GM21390 (cell line): ENCODE measurements around the gene TRPT1.
A peak's percentile ranks its signal among the peaks of the same experiment; 100 is the strongest.

Source experiments
- ATAC-seq: cut with Tn5 transposase; IDR thresholded peaks from one replicate; pipeline ENCODE4 v1.9.1; 2021; ENCODE audit not compliant: unreplicated experiment

Gene TRPT1

GRCh38 chr11:64245797-64246620 lies 20.0 kb upstream of the TRPT1 start:
- no peak for ATAC-seq

GRCh38 chr11:64245401-64245796 lies 19.4 kb upstream of the TRPT1 start:
- ATAC-seq = no peak

- no peak for ATAC-seq
Measured at GRCh38 chr11:64244966-64245365, 19.0 kb upstream of the TRPT1 start.

DNA sequence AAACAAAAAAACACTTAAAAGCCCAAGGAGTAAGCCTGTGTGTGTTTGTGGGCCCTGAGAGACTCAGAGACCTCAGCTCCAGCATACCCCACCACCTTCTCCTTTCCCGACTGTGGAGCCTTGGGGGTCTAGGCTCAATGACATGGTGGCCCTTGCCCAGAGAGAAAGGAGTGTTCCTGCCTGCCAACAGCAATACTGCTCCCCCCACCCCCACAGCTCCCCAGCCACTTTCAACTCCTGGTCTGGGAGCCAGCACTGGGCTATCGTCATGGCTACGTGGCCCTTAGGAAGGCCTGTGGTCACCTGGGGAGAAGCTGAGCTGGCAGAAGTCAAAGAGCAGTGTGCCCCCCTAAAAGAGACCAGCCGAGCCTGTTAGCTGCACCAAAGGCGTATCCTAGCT lies 18.1 kb upstream of the TRPT1 start:
- ATAC-seq = no peak

DNA sequence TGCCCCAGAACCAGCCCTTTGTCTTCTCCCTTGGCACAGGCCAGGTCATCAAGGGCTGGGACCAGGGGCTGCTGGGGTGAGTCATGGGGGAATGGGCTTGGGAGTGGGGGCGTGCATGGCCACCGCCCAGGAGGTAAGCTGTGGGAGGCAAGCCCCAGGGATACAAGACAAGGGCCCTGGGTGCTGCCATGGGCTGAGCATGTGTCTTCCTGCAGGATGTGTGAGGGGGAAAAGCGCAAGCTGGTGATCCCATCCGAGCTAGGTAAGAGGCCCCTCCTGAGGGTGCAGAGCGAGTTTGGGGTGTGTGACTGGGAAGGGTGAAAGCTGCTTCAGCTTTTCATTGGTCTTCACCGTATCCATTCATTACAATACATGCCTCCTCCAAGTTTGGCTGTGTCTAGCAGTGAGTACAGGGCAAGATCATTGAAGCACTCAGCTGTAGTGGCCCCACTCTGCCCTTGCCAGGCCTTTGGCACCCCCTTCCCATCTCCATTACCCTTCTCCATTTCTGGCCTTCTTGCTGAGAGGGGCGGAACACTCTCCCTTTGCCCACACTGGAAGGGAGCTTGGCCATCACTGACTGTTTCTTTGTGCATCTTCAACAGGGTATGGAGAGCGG lies 17.4 kb upstream of the TRPT1 start:
- no peak for ATAC-seq

GRCh38 chr11:64241491-64242374 lies 15.7 kb upstream of the TRPT1 start:
- ATAC-seq = peak; percentile 59

- peak; percentile 58 for ATAC-seq
Measured at GRCh38 chr11:64241241-64241490, 15.2 kb upstream of the TRPT1 start.

- peak; percentile 45 for ATAC-seq
Measured at GRCh38 chr11:64240435-64241240, 14.7 kb upstream of the TRPT1 start, which contains the start of gene FKBP2. FKBP2 (plus strand) TSS chr11:64241095; CDS start chr11:64242388, 1,293 bp downstream.

DNA sequence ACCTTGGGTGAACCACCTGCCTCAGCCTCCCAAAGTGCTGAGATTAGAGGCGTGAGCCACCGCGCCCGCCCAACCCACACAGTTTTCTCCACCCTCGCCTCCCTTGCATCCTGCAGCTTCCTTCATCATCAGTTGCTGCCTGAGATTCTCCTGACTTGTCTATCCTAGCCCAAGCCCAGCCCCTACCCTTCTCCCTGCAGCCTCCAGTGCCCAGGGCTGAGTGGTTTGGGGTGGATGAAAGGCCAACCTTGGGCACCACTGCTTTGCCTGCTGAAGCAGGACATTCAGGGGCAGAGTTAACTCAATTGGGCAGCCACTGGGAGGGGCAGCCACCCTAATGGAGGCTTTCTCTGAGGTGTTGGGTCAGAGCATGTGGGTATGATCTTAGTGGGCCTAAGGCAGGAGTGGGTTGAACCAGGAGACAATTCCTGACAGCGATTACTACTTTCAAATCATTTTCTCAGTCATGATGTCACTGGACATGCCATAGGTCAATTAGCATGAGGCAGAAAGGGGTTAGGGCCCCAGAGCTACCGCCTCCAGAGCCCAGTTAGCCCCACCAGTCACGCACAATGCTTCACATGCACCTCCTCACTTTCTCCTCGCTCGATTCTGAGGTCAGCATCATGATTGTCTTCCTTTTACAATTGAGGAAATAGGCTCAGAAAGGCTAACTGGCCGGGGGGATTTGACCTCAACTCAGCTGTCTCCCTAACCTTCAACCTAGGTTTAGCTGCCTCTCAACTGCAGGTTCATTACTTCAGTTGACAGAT lies 13.9 kb upstream of the TRPT1 start:
- ATAC-seq = no peak

- ATAC-seq = no peak
Measured at GRCh38 chr11:64238999-64239398, 13.0 kb upstream of the TRPT1 start.

DNA sequence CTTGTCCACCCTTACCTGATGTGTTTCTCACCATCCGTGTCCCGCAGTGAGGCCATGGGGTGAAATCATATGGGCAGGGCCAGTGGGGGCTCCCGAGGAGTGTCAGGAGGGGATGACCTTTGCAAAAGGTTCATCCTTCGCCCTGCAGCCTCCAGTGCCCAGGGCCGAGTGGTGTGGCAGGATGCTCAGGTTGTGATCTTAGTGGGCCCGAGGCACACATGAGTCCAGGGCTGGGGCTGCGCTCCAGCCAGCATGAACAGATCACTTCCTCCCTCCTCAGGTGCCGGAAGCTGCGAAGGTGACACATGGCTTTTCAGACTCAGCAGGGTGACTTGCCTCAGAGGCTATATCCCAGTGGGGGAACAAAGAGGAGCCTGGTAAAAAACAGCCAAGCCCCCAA lies 12.1 kb upstream of the TRPT1 start:
- ATAC-seq = no peak

GRCh38 chr11:64237484-64237951 lies 11.5 kb upstream of the TRPT1 start:
- no peak for ATAC-seq

GRCh38 chr11:64235437-64236161 lies 9.6 kb upstream of the TRPT1 start:
- ATAC-seq = no peak

DNA sequence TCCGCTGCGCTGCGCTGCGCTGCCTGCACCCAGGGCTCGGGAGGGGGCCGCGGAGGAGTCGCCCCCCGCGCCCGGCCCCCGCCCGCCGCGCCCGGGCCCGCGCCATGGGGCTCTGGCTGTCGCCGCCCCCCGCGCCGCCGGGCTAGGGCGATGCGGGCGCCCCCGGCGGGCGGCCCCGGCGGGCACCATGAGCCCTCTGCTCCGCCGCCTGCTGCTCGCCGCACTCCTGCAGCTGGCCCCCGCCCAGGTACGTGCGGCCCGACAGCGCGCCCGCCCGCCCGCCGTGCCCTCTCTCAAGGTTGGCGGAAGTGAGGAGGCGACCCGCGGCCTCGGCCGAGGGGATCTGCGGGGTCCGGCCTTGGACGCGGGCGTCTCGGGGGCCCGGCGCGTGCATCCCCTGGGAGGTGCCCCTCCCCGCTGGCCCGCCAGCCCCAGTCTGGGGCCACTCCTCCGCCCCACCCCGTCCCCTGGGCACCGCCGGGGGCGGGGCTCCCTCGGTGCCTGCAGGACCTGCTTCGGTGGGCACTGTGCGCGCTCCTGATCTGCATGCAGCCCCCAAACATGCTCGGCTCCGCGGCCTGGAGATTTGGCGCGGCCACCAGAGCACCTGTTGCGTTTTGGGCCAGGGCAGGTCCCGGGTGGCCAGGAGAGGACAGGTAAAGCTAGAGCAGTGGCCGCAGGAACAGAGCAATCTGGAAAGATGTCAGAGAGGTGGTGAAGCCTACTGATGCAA lies 8.8 kb upstream of the TRPT1 start:
- ATAC-seq = no peak

- no peak for ATAC-seq
Measured at GRCh38 chr11:64233913-64234586, 8.1 kb upstream of the TRPT1 start, which contains the start of gene VEGFB. VEGFB (plus strand) TSS chr11:64234584; CDS start chr11:64234834, 250 bp downstream.

DNA sequence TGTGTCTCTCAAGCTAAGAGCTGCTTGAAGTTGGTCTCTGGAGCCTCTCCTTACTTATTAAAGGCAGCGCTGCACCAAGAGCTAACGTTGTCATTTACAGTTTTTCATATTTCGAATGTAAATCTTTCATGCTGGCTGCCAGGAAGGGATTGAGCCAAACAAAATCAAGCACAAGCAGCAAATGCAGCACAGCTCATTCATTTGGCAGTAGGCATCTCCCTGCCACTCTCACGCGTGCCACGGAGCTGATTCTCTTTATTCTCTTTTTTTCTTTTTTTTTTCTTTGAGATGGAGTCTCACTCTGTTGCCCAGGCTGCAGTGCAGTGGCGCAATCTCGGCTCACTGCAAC lies 7.0 kb upstream of the TRPT1 start:
- no peak for ATAC-seq

DNA sequence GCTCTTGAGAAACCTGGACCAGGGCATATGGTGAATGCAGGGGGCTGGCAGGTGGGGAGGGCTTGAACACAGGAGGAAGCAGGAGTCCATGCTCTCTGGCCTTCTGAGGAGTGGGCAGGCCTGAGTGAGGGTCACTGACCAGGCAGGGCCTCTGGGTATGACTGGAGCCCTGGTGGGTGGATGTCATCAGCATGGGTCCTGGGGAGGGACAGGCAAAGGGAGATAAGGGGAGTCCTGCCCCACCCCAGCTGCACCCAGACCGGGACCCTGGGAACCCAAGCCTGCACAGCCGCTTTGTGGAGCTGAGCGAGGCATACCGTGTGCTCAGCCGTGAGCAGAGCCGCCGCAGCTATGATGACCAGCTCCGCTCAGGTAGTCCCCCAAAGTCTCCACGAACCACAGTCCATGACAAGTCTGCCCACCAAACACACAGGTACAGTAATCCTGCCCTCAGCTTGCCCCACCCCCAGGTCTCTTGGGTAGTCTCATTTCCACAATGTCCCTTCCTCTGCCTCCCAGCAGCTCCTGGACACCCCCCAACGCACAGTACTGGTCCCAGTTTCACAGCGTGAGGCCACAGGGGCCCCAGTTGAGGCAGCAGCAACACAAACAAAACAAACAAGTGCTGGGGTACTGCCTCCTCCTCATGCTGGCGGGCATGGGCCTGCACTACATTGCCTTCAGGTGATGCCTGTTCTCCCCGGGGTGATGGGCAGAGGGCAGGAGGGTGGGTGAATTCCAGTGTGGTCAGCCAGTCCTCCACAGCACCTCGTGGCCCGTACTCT lies 6.4 kb upstream of the TRPT1 start:
- no peak for ATAC-seq
